Left colon (tissue), 2 donors: Measurements from ENCODE around the gene RHOF. TPM values are rescaled to one million over a fixed set of nuclear protein-coding genes. Genes with fewer than 3 reads are reported as not detected.

Experiments
- ATAC-seq: fragments of 200-7000 bp; cut with Tn5 transposase; one replicate; pipeline ENCODE4 v1.9.1; 2020; ENCODE audit warnings: mild to moderate bottlenecking, moderate library complexity
- DNase-seq, 2 donors: peaks; one replicate each; pipeline ENCODE4 v3.0.0-alpha.2; 2020
- intact Hi-C, 2 donors: fragments of 100-400 bp; cut with DNase I in 1 of 2; cut with micrococcal nuclease in 1 of 2; formaldehyde crosslinking; loops; one replicate each; pipeline versions ENCODE4 v1.11.2 to v1.14.0; 2022; cut with DNase I, micrococcal nuclease
- total RNA-seq, 2 donors: library from RNA; stranded (reverse); fragmentation: NEBNext Ultra II Directional; extraction: Animal tissue kit (Norgen Biotek cat#: 25700); gene quantifications; one replicate each; pipeline ENCODE4 v1.2.1, GENCODE V29; 2021
- donor health status: DM: no; HTN: no; CAD: no.
- donor health status: DM: yes; HTN: yes; CAD: no.

Gene RHOF
- total RNA-seq, 2 donors from 2014 or later = 60.3 to 148 TPM

DNA sequence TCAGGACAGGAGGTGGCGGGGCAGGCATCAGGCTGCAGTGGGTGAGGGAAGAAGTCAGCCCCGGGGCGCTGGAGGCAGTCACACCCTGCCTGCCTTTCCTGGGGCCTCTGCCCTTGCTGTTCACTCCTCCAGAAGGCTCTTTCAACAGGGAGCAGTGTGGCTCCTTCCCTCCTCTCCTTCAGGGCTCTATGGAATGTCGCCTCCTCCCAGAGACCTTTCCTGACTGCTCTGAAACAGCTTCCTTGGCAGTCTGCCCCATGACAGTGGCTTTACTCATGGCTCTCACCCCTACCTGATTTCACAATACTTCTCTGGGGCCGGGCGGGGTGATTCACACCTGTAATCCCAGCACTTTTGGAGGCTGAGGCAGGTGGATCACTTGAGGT is 7.1 kb downstream of the RHOF start:
- peak; percentile 79 to 88 for DNase-seq
- intact Hi-C loops = no loop called here
- ATAC-seq = peak; percentile 82

DNA sequence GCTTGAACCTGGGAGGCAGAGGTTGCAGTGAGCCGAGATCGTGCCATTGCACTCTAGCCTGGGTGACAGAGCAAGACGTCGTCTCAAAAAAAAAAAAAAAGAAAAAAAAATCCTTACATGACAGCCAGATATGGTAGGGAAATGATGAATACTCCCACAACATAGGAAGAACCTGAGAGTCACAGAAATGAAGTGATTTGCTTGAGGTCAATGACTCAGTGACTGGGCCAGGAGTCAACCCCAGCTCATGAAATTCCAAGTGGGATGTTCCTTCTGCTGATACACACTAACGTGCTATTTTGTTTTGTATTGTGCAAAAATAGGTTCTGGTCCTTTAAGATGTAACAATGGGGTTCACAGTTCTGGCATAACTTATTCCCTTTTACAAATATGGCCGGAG is 9.0 kb downstream of the RHOF start:
- no peak for DNase-seq
- intact Hi-C loops = no loop called here
- ATAC-seq = peak; percentile 9

- intact Hi-C loops = no loop called here
- ATAC-seq = no peak
- no peak for DNase-seq
Measured at GRCh38 chr12:121783766-121784165, 9.7 kb downstream of the RHOF start.

GRCh38 chr12:121781998-121782979 is 11.2 kb downstream of the RHOF start:
- no peak for DNase-seq
- no peak for ATAC-seq
- intact Hi-C loops = no loop called here

- DNase-seq (no peak), ATAC-seq (no peak)
- intact Hi-C loops = no loop called here
Measured at GRCh38 chr12:121781484-121781997, 11.9 kb downstream of the RHOF start.

GRCh38 chr12:121780429-121780828 is 13.1 kb downstream of the RHOF start:
- no peak for ATAC-seq
- intact Hi-C loops = no loop called here
- no peak for DNase-seq

- intact Hi-C loops = loop anchor here in 1 of 2 donors (5.0 kb wide), 1 partner anchor 82 kb away; no protein-coding TSS in a partner anchor
- DNase-seq = no peak
- no peak for ATAC-seq
Measured at GRCh38 chr12:121779422-121779895, 14.0 kb downstream of the RHOF start.

GRCh38 chr12:121778567-121779421 is 14.7 kb downstream of the RHOF start:
- ATAC-seq (no peak), DNase-seq (no peak)
- intact Hi-C loops = loop anchor here in 1 of 2 donors (5.0 kb wide), 1 partner anchor 81 kb away; no protein-coding TSS in a partner anchor

- DNase-seq = peak; percentile 71 to 95
- peak; percentile 67 for ATAC-seq
- intact Hi-C loops = loop anchor here in 1 of 2 donors (5.0 kb wide), 1 partner anchor 79 kb away; no protein-coding TSS in a partner anchor
Measured at GRCh38 chr12:121776190-121777098, 17.0 kb downstream of the RHOF start.

DNA sequence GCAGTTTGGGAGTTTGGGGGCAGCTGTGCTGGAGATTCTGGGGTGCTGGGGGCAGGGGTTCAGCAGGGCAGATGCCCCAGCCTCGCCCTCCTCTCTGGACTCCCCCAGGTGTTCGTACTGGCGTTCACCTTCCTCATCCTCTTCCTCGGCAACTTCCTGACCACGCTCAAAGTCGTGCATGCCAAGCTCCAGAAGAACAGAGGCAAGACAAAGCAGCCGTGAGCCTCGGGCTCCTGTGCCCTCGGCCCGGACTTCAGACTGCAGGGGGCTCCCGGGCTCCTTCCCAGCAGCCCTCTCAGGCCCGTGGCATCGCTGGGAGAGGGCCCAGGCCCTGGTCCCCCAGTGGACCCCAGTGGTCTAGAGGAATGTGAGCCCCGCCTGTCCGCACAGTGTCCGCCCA is 18.0 kb downstream of the RHOF start:
- intact Hi-C loops = loop anchor here in 1 of 2 donors (5.0 kb wide), 1 partner anchor 78 kb away; no protein-coding TSS in a partner anchor
- DNase-seq = no peak
- ATAC-seq = no peak

DNA sequence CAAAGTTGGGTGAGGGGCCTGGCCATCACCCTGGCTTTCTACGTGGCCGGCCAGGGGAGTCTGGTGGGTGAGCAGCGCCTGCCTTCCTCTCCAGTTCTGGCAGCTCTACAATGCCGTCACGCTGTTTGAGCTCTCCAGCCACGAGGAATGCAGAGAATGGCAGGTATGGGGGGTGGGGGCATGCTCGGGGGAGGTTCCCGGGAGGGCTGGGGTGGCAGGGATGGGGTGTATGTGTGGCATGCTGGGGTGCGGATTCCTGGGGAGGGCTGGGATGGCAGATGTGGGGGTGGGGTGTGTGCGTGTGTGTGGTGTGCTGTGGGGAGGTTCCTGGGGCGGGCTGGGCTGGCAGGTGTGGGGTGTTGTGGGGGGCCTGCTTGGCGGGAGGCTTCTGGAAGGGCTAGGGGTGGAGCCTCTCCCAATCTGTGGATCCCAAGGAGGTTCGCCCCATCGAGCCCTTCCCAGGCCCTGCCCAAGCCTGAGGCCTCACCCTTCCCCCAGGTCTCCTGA is 18.5 kb downstream of the RHOF start:
- intact Hi-C loops = loop anchor here (5.0 kb wide), 1 partner anchor 78 kb away; no protein-coding TSS in a partner anchor
- ATAC-seq = no peak

DNA sequence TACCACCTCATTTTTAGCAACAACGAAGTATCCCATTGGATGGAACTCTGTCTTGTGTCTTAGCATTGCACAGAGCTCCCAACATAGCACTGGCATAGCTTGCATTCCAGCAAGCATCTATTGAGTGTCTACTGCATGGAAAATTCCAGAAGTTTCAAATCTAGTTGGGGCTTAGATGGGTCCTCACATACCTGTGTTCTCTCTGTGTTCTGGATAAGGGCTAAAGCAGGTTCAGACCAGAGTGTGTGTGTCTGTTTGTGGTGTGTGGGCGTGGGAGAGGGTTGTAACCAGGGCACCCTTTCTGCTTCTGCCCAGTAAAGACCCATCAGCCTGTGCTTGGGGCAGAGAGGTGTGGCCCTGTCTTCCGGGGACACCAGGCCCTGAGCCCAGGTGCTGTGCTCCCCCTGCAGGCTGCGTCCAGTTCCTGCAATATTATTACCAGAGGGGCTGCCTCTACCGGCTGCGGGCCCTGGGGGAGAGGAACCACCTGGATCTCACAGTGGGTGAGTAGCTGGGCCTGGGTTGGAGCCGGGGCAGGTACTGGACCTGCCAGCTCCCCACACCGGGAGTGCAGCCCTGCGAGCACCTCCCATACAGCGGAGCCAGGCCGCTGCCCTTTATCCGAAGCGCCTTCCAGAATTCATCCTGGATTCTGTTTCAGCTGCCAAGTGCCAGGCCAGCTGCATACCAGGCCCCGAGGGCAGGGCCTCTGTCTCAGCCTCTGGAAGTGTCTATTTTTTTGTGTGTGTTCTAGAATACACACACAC is 20.3 kb downstream of the RHOF start:
- intact Hi-C loops = loop anchor here in 1 of 2 donors (5.0 kb wide), 1 partner anchor 76 kb away; no protein-coding TSS in a partner anchor
- DNase-seq = peak; percentile 66 to 81
- peak; percentile 72 for ATAC-seq

More for the DNA sequence above, 18.5 kb downstream of the RHOF start:
- DNase-seq = no peak

DNA sequence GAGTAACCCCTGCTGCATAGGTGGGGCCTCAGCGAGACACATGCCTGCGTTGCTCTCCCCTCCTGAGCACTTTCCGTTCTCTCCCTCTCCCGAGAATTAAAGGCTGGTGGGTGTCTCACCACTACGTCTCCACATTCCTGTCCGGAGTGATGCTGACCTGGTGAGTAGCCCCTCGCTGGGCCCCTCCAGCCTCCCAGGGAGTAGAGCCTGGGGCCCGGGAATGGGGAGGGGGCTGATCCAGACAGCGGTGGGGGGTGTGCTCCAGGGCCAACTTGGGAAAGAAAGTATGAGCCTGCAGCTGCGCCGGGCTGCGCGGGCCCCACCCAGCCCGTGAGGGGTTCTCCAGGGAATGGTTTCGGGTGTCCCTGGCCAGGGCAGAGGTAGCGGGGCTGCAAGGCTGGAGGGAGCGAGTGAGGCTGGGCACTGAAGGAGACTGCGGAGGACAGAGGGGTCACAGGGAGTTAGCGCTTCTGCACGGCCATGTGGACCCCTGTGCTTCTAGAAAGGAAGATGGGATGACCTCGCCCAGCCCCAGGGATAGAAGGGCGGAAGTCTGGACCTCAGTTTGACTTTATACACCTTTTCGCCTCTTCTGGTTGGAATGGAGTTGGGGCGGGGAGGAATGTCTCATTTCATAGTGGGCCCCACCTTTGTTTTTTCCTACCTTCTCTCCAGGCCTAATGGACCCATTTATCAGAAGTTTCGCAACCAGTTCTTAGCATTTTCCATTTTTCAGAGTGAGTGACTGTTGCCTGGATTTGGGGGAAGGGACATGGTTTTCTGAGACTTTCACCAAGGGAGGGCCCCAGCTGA is 22.5 kb downstream of the RHOF start:
- ATAC-seq = no peak
- no peak for DNase-seq
- intact Hi-C loops = loop anchor here in 1 of 2 donors (5.0 kb wide), 1 partner anchor 74 kb away; no protein-coding TSS in a partner anchor

- ATAC-seq = no peak
- DNase-seq = no peak
- intact Hi-C loops = loop anchor here in 1 of 2 donors (5.0 kb wide), 1 partner anchor 73 kb away; no protein-coding TSS in a partner anchor
Measured at GRCh38 chr12:121770388-121770787, 23.1 kb downstream of the RHOF start.

GRCh38 chr12:121769831-121770301 is 23.6 kb downstream of the RHOF start:
- peak in 1 of 2 donors; percentile 58 for DNase-seq
- ATAC-seq = peak; percentile 86
- intact Hi-C loops = loop anchor here in 1 of 2 donors (5.0 kb wide), 1 partner anchor 73 kb away; no protein-coding TSS in a partner anchor
